ENCODE measurements around the gene SKIC8. TPM values are rescaled to one million over a fixed set of nuclear protein-coding genes. Genes with fewer than 3 reads are reported as not detected.

SKIC8 gene
- total and polyA plus RNA-seq, 2 of the 13 experiments (the other 11 are each of a cell fraction or from before 2014, with no cell fraction given) = 69.5 to 70.6 TPM

DNA sequence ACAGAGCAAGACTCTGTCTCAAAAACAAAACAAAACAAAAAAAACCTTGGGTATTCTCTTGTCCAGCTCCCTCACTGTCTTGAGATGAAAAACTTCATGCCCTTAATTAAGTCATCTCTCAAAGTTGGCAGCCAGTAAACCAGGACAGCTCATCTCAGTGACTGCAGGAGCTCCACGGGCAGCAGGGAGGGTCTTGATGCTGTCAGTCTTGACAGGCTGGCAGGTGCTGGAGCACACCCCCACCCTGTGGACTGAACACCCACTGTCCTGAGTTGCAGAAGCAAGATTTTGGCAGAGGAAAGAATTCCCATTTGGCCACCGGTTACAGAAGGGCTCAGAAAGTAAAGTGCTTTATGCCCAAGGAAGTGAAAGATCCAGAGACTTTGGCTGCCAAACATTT is 27.1 kb downstream of the SKIC8 start:
- Histone ChIP-seq H3K4me2 (ENCODE audit: low read depth, low read length) (no peak overlapping the region), H3K9me3 (ENCODE audit: low read length) (no peaks in the 10 kb centered on the region), H3K27me3 (ENCODE audit: control insufficient read depth in 1 of 2, insufficient read depth in 2 of 2, low read length in 2 of 2) (peaks cover 0 to 17% of the 10 kb centered on the region in 2 experiments; a peak in 2 of 5 replicates), H3K36me3 (replicated peaks in 1 of 2; ENCODE audit: control insufficient read depth in 1 of 2, insufficient read depth in 2 of 2, low read length in 2 of 2) (no peaks in the 10 kb centered on the region), H3K27ac (ENCODE audit: extremely low read length, insufficient read depth, low read length) (no peak overlapping the region), H3K4me1 (ENCODE audit: insufficient read depth, low read length) (no peaks in the 10 kb centered on the region), H3K9ac (ENCODE audit: insufficient read depth, low read depth, low read length) (no peak overlapping the region), H4K20me1 (ENCODE audit: insufficient read depth, low read length) (no peaks in the 10 kb centered on the region), H3K4me3 (replicated peaks in 1 of 3; ENCODE audit: insufficient read depth in 1 of 3, low read depth in 2 of 3, low read length in 3 of 3) (no peak overlapping the region), H2AFZ (ENCODE audit: low read length) (no peak overlapping the region), H3K79me2 (ENCODE audit: insufficient read depth, low read length) (no peaks in the 10 kb centered on the region)
- FAIRE-seq = no peak
- POLR2A ChIA-PET = interaction anchor here (2.0 kb wide), 1 partner anchor 27 kb away, joined by 5 read pairs; the partner anchor contains the start of gene SKIC8
- intact Hi-C loops (cut with micrococcal nuclease; ENCODE audit: unreplicated experiment) (no loop called here), in situ Hi-C loops (cut with HindIII; ENCODE audit: extremely low pct_ligation_motif_present, low pct_unique_long_range_greater_than_20kb) (no loop called here)
- TF ChIP-seq, protein P1, sequence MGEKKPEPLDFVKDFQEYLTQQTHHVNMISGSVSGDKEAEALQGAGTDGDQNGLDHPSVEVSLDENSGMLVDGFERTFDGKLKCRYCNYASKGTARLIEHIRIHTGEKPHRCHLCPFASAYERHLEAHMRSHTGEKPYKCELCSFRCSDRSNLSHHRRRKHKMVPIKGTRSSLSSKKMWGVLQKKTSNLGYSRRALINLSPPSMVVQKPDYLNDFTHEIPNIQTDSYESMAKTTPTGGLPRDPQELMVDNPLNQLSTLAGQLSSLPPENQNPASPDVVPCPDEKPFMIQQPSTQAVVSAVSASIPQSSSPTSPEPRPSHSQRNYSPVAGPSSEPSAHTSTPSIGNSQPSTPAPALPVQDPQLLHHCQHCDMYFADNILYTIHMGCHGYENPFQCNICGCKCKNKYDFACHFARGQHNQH (CRISPR knock-in tag; IDR thresholded peaks at IDR 0.05) = no peak
- no peak for TF ChIP-seq ZNF777 (CRISPR knock-in tag; IDR thresholded peaks at IDR 0.05)
- TF ChIP-seq HDAC1 (CRISPR knock-in tag; IDR thresholded peaks at IDR 0.05) = no peak
- no peak for TF ChIP-seq DNMT3B (CRISPR knock-in tag; conservative IDR thresholded peaks at IDR 0.05)
- TF ChIP-seq, protein P2, sequence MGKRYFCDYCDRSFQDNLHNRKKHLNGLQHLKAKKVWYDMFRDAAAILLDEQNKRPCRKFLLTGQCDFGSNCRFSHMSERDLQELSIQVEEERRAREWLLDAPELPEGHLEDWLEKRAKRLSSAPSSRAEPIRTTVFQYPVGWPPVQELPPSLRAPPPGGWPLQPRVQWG (CRISPR knock-in tag; IDR thresholded peaks at IDR 0.05; ENCODE audit: borderline replicate concordance, low read depth) = no peak
- TF ChIP-seq JARID2 (CRISPR knock-in tag; IDR thresholded peaks at IDR 0.05; ENCODE audit: insufficient replicate concordance) = no peak
- no peak for TF ChIP-seq ZNF780A (CRISPR knock-in tag; IDR thresholded peaks at IDR 0.05)
- TF ChIP-seq PCBP2 (optimal IDR thresholded peaks at IDR 0.05; ENCODE audit: low read depth, low read length, poor library complexity, severe bottlenecking) = no peak
- no peak for TF ChIP-seq ZBTB39 (CRISPR knock-in tag; IDR thresholded peaks at IDR 0.05)
- no peak for TF ChIP-seq SRSF4 (IDR thresholded peaks at IDR 0.05; ENCODE audit: low read depth, low read length, poor library complexity, severe bottlenecking)
- TF ChIP-seq BHLHE40 (IDR thresholded peaks at IDR 0.05; ENCODE audit: low read length) = no peak
- no peak for TF ChIP-seq SALL2 (CRISPR knock-in tag; IDR thresholded peaks at IDR 0.05)
- WGBS (ENCODE audit: low lambda C conversion rate) = 35% methylated on average over 2 of the region's 2 CpGs
- CTCF ChIA-PET (ENCODE audit: low intra/inter-chr PET ratio, low total read pairs) = no interaction called here
- ATAC-seq = no peak
- DNase-seq (ENCODE audit: low spot score) = no peak
- no TSS peak for BruUV-seq (replicated peaks)
